Spleen (tissue), 7 donors: ENCODE results near the gene CNTNAP5.

ENCODE experiments used
- CTCF ChIP-seq, 11 experiments: fragments of 200-600 bp in 7 of 11; fragments of 450-650 bp in 4 of 11; sonication (generic) in 4 of 11; IDR thresholded peaks in 8 of 11; conservative IDR thresholded peaks in 3 of 11; 1 replicate in 7 of 11; 2 replicates in 4 of 11; pipeline versions ENCODE4 v1.4.0 to v1.8.0; 2016 to 2021; ENCODE audit warnings: antibody characterized with exemption in 11 of 11, inconsistent platforms in 4 of 11, mild to moderate bottlenecking in 1 of 11
- POLR2A ChIP-seq, 3 donors: fragments of 450-650 bp; IDR thresholded peaks; one replicate each; pipeline ENCODE4 v1.5.1; 2017; ENCODE audit warnings: antibody characterized with exemption in 3 of 3, mild to moderate bottlenecking in 1 of 3
- POLR2AphosphoS5 ChIP-seq, 3 donors: sonication (generic); formaldehyde crosslinking; IDR thresholded peaks; one replicate each; pipeline ENCODE4 v1.5.1; 2017; ENCODE audit warnings: antibody characterized with exemption in 3 of 3
- donor health status: DM: no; HTN: no; CAD: no; lungs with moderate emphysema.
- donor health status: DM: no; HTN: no; CAD: no.
- donor health status: DM: no; HTN: no; CAD: no.

- no peak for TF ChIP-seq CTCF (IDR thresholded peaks at IDR 0.05 in 8 of 11, conservative IDR thresholded peaks at IDR 0.05 in 3 of 11)
- no peak for TF ChIP-seq POLR2AphosphoS5 (IDR thresholded peaks at IDR 0.05)
- no peak for TF ChIP-seq POLR2A (IDR thresholded peaks at IDR 0.05)
Observed at GRCh38 chr2:124533226-124533954, 508.3 kb downstream of the CNTNAP5 start.
